ENCODE measurements around the gene SAMD8.
A peak's percentile ranks its signal among the peaks of the same experiment; 100 is the strongest.
"Not testable (repeated sequence)": the region's sequence is repeated elsewhere in the genome, so short reads cannot be mapped to it uniquely, and the experiment has no call there.

Gene SAMD8

DNA sequence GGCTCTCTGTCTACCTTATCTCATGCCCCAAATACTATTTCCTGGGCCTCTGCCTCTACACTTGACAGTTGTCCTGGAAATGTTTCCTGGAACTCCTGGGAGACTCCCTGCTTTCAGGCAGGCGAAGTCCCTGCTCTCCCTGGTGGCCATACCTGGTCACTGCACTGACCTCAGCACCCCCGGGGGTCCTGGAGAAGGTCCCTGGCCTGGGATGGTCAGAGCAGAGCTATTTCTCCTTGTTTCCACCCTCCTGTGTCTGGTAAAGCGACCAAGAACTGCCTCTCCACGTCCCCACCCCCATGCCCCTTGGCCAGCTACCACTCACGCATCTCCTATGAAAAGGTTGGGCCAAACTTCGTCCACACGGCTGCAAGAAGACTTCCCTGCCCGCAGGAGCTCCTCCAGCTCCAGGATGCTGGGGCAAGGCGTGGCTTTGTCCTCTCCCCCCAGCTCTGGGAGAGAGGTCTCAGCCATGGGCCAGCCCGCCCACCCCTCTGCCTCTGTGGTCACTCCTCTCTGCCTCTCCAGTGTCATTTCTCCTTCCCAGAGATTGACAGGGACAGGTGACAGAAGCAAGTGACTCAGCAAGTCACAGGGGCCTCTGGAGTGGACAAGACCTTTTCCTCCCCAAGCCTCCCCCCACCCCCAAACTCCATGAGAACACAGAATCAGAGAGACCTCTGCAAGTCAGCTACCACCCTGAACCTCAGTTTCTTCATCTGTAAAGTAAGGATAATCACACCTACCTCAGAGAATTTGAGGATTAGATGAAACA lies 2.6 kb upstream of the SAMD8 start:
- DNase-seq, result no peak

DNA sequence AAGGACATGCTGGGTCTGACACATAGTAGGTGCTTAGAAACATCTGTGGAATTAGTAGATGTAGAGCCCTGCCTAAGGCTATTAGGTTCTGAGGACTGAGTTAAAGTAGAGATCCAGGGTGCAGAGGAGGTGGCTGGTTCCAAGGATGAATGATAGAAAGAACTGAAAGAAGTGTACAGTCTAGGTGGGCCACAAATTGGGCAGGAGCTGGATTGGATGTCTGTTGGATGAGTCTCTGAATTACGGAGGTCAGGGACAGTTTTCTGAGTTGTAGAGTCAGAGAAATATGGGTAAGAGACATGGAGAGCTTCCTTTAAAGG lies 2.0 kb upstream of the SAMD8 start:
- DNase-seq, result no peak

DNA sequence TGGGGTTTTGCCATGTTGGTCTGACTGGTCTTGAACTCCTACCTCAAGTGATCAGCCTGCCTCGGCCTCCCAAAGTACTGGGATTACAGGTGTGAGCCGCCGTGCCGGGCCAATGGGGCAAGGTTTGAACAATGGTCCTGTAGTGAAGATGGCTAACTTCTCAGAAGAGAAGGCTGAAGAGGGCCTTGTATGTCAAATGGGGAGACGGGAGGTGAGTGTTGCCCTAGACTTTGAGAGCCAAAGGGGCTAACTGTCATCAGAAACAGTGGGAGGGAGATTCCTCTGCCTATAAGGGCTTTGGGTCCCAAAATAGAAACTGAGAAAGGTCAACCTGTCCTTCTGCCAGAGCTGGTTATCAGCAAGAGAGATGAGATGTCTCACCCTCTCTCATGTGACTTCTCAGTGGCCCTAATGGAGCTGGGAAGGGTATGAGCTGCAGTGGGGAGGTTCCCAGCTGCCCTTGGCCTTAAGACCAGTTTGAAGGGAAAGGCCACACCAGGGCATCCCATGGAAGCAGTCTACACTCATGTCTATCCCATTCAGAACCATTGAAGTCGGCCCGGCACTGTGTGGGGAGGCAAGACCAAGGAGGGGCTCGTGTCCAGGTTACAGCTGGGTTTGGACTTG lies 1.3 kb upstream of the SAMD8 start:
- DNase-seq, result no peak

DNA sequence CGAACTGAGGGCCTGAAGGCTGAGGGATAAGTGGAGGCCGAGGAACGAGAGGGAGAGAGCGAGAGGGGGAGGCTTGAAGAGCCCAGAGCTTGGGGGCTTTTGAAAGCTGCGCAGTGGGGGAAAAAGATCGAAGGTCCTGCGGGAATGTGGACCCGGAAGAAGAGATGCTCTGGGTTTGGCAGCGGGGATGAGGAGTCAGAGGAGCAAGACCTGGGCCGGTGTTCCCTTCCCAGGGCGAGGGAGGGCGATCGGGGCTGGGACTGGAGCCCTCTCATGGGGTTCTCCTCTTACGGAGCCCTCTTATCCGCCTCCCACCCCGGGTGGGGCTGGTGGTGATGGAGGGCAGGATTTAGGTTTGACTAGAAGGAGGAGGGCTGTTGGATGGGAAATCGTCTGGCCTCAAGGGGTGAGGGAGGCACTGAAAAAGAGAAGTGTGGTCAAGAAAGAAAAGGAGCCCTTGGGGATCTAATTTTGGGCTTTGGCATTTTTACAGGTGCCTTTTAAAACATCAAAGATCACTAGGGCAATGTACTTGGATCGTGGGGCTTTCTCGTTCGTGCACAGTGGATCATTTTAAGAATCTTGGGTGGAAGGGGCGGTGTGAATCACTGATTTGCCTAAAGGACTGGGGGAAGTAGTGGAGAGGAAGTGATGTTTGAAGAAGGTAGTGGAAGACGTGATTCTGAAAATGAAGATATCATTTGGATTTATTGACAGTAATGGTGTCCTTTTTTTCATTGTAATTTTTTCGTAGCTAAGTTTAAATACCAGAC lies 637 bp downstream of the SAMD8 start:
- DNase-seq, result peak; percentile 47

DNA sequence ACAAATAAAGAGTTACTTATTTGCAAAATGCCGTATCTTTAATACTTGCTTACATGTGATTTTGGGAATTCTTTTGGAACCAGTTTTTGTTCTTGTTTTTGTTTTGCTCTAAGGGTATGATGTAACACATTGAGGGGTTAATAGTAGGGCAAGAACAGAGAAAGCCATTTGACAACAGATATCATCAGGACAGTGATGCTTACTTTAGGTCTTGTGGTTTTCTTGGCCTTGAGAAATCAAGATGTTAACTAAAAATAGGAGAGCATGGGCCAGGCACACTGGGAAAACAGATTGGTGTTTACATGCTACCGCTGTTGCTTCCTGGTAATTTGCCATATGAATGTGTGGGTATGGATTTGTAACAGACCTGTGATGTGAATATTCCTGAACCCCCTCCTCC lies 3.7 kb downstream of the SAMD8 start:
- DNase-seq, result no peak

DNA sequence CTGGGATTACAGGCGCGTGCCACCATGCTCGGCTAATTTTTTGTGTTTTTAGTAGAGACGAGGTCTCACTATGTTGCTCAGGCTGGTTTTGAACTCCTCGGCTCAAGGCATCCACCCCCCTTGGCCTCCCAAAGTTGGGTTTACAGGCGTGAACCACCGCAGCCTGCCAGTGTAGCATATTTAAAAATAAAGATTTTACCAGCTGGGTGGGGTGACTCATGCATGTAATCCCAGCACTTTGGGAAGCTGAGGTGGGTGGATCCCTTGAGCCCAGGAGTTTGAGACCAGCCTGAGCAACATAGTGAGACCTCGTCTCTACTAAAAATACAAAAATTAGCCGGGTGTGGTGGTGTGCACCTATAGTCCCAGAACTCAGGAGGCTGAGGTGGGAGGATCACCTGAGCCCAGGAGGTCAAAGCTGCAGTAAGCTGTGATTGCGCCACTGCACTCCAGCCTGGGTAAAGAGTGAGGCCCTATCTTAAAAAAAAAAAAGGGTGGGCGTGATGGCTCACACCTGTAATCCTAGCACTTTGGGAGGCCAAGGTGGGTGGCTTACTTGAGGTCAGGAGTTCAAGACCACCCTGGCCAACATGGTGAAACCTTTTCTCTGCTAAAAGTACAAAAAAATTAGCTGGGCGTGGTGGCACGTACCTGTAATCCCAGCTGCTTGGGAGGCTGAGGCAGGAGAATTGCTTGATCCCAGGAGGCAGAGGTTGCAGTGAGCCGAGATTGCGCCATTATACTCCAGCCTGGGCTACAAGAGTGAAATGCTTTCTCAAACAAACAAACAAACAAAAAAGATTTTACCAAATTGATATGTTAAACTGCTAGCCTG lies 5.7 kb downstream of the SAMD8 start:
- DNase-seq, result not testable (repeated sequence)

DNA sequence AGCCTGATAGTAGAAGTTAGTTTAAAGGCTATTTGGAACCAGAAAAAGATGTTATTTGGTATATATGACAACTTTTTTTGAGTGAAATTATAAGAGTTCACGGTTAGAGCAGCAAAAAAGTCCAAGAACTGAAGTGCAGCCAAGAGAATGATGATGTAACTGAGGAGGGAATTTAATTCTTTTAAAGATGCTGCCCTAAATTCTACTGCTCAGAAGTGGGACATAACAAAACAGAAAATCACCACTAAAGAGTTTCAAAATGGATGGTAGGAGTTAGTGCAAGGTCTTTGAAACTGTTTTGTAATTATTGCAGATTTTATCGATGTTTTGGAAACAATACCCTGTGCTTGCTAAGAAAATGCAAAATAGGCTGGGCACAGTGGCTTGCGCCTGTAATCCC lies 6.5 kb downstream of the SAMD8 start:
- DNase-seq, result no peak

DNA sequence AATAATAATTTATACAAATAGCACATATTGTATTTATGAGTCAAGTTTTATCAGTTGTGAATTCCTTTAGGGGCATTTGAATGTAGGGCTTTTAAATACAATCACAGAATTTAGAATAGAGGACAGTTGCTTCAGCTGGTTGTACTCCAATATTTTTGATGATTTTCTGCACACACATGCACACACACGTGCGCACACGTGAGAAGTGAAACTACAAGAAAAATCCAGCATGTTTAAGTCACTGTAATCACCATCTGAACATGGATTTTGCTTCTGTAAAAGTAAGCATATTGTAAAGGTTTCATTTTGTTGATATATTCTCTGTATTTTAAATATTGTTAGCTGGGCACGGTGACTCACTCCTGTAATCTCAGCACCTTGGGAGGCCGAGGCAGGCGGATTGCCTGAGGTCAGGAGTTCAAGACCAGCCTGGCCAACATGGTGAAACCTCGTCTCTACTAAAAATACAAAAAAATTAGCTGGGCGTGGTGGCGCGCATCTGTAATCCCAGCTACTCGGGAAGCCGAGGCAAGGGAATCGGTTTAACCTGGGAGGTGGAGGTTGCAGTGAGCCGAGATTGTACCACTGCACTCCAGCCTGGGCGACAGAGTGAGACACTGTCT lies 8.1 kb downstream of the SAMD8 start:
- DNase-seq, result not testable (repeated sequence)

DNA sequence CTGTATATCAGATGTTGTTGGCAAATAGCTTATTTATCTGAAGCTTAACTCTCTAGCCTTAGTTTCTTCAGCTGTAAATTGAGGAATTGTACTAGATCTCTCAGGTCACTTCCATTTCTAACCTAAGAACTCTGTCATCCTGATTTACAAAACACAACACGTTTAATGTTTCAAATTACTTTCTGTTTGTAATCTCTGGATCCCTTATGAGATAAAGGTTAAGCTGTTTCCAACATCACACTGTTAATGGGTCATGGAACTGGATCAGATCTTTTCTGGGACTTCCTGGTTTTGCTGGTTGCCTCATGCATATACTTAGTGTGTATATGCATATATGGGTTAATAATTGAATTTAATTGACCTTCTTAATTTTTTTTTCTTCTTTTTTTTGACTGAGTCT lies 9.9 kb downstream of the SAMD8 start:
- no peak for DNase-seq

DNA sequence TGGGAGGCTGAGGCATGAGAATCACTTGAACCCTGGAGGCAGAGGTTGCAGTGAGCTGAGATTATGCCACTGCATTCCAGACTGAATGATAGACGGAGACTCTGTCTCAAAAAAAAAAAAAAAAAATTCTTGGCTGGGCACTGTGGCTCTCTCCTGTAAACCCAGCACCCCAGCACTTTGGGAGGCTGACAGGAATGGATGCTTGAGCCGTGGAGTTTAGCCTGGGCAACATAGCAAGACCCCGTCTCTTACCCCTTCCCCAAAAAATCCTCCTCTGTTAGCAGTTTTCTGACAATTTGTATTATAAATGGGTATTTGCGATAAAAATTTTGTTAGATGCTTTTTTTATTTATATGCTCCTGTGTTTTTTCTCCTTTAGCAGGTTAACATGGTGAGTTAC lies 11.0 kb downstream of the SAMD8 start:
- DNase-seq, result no peak

DNA sequence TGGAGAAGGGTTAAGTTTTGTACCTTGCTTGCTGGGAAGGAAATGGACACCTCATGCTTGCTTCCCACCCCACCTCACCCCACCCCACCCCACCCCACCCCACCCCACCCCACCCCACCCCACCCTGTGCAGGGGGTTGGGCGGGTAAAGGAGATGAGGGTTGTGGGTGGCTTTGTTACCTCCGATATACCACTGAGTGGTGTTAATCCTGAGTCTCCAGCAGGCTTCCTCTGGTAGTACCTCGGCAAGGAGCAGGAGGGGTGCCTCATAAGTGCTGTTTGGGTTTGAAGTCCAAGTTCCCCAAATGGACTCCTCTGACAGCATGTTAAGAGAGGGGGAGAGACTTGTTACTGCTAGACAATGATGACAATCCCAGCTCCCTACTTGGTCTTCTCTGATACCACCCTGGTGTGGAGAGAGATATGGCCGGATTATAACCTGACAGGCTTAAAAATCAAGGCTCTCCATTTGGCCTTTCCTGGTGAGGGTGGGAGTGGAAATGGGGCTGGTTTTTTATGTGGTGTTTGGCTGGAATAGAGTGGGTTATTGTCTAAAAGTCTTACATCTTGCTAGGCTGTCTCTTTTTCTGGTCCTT lies 11.7 kb downstream of the SAMD8 start:
- DNase-seq, result no peak

DNA sequence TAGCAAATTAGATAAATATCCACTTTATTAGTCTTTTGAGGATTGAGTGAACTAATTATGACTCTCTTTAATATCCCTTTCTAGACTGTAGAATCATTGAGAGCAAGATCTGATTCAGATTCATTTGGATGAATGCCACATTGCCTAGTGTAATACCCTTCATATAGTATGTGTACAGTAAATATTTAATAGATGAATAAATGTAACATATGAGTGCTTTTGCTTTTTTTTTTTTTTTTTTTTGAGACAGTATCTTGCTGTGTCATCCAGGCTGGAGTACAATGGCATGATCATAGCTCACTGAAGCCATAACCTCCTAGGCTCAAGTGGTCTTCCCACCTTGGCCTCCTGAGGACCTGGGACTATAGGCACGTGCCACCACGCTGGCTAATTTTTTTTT lies 14.8 kb downstream of the SAMD8 start:
- DNase-seq, result no peak

DNA sequence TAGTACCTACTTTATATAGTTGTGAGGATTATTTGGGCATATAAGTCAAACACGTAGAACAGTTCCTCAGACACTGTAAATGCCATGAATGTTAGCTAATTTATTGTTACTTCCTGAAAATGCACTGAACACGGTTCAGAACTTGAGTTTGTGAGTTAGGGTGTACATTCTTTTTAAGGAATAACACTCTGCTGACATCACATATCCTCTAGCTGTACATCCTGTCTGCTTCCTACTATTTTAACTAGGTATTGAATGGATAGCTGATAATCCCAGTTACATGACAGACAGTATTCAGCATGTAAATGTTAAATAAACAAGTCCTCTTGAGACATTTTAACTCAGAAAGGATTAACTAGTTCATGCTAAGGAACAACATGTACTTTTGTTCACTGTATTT lies 16.0 kb downstream of the SAMD8 start:
- DNase-seq, result no peak

DNA sequence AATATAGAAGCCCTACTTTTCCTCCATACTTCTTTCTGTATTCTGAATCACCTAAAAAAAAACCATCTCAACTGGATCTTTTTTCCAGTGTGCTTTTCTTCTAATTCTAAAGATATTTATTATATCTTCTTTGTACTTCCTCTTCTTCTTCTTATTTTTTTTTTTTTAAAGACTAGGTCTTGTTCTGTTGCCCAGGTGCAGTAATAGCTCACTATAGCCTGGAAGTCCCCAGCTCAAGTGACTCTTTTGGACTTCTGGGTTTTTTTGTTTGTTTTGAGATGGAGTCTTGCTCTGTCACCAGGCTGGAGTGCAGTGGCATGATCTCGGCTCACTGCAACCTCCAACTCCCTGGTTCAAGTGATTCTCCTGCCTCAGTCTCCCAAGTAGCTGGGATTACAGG lies 17.5 kb downstream of the SAMD8 start:
- DNase-seq, result not testable (repeated sequence)

DNA sequence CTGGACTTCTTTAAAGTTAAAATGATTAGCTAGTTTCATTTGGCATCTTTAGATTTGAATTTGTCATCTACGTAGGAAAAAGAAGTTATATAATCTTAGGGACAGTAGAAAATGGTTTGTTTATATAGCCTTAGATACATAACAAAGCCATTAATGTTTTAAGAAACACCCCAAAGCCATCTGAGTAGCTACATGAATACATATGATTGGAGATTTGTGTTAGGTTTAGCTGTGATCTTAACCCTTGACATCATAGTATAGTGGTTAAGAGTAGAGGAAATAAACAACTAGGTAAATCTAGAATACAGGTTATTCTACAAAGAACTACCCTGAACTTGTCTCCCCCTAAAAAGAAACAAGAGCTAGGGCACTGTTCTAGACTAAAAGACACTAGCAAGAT lies 18.1 kb downstream of the SAMD8 start:
- no peak for DNase-seq

DNA sequence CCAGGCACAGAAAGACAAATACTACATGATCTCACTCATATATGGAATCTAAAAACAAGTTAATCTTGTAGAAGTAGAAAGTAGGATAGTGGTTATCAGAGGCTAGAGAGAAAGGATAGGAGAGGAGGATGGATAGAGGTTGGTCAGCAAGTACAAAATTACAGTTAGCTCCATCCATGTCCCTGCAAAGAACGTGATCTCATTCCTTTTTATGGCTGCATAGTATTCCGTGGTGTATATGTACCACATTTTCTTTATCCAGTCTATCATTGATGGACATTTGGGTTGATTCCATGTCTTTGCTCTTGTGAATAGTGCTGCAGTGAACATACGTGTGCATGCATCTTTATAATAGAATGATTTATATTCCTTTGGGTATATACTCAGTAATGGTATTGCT lies 22.2 kb downstream of the SAMD8 start:
- not testable (repeated sequence) for DNase-seq

DNA sequence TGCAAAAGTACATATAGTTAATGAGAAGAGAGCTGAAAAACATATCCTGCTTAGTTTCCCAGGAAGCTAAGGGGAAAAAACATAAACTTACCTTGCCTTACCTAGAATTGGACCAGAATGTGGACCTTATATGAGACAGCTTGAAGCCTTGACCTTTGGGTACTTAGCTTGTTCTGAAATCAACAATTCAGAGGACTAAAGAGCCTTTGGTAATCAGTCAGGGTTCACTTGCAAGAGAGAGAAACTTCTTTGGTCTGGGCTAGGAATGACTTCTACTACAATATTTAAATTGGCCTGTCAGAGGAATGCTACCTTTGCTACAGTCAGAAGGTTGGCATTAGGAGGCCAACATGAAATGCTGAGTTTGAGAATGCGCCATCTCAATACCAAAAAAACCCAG lies 24.9 kb downstream of the SAMD8 start:
- DNase-seq, result no peak

DNA sequence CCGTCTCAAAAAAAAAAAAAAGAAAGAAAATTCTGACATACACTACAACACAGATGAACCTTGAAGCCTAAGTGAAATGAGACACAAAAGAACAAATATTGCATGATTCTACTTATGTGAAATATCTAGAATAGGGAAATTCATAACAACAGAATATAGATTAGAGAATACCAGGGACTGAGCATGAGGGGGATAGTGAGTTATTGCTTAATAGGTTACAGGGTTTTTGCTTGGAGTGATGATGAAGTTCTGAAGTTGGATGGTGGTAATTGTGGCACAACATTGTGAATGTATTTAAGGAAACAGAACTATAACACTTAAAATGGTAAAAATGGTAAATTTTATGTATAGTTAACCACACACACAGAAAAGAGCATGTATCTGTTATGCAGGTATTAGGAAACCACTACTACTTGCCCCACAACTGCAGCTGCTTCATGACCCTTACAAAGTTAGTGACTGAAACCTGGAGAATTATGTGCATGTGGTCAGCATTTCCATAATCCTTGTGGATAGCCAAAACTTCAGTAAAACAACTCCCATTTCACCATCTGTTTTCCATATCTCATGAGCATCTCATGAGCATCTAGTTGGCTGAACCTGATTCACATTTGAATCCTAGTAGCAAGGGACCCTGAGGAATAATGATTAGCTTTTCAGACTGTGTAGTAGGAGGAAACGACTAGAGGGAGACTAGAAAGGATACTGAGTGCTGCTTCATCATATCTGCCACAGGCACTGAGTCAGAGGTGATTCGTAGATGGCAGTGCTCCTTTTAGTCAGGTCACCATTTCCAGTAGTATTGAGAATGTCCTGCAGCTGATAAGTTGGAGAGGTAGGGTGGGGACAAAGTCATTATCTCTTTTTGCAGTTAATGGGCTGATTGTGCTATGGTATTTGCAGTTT lies 26.3 kb downstream of the SAMD8 start:
- DNase-seq, result peak; percentile 17

DNA sequence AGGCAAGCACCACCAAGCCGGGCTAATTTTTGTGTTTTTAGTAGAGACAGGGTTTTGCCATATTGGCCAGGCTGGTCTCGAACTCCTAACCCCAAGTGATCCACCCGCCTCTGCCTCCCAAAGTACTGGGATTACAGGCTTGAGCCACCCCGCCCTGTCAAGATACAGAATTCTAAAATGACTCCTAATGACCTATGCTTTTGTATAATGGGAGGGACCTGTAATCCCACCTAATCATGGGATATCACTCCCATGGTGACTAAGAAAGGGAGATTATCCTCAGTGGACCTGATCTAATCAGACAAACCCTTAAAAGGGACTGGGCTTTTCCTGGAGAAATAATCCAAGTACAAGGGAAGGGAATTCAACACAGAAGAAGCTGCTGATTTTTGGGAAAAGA lies 28.8 kb downstream of the SAMD8 start:
- no peak for DNase-seq

DNA sequence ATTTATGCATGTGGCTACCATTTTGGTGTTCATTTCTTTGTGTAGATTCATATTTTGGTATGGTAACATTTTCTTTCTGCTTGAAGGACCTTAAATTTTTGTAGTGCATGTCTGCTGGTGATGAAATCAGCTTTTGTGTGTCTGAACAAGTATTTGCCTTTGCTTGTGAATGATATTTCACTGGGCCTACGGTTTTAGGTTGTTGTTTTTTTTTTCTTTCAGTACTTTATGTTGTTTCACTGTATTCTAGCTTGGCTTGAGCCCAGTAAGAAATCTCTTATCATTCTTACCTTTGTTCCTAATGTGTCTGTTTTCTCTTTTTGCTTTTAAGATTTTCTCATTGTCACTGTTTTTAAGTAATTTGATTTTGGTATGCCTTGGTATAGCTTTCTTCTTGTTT lies 31.9 kb downstream of the SAMD8 start:
- no peak for DNase-seq

DNA sequence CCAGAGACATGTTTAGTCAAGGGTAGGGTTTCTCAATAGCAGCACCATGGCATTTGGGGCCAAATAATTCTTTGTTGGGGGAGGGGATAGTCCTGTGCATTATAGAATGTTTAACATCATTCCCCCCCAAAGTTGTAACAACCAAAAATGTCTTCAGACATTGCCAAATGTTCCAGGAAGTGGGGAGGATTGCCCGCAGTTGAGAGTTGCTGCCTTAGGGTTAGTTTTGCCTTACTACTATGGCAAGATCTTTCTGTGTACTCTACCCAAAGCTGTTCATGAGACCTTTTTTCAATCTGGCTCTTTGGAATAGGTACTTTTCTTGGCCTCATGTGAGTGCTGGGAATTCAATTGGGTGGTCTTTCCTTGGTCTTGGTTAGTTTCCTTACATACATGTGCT lies 34.1 kb downstream of the SAMD8 start:
- DNase-seq, result no peak
